Coronary artery (tissue), 2 donors: ENCODE results near the gene SLC6A15.

Experiments
- DNase-seq: peaks from one replicate; pipeline ENCODE4 v3.0.0-alpha.2; 2017; ENCODE audit warnings: low spot score
- H3K27ac ChIP-seq, 2 donors: fragments of 200-600 bp; sonication (generic); one replicate each; pipeline ENCODE4 v1.5.1; 2016 to 2019
- H3K4me3 ChIP-seq: fragments of 200-600 bp; sonication (generic); 2 replicates; pipeline ENCODE4 v1.5.1; 2016; ENCODE audit warnings: mild to moderate bottlenecking, moderate library complexity
- TF ChIP-seq, protein P1 (sequence below): fragments of 200-600 bp; sonication (generic); IDR thresholded peaks from one replicate; pipeline ENCODE4 v1.5.1; 2019; ENCODE audit warnings: antibody characterized with exemption

SLC6A15 gene

GRCh38 chr12:84911271-84912197 lies 1.1 kb downstream of the SLC6A15 start:
- H3K4me3 ChIP-seq, result peak overlapping the region; percentile 73
- DNase-seq, result no peak
- TF ChIP-seq, protein P1, sequence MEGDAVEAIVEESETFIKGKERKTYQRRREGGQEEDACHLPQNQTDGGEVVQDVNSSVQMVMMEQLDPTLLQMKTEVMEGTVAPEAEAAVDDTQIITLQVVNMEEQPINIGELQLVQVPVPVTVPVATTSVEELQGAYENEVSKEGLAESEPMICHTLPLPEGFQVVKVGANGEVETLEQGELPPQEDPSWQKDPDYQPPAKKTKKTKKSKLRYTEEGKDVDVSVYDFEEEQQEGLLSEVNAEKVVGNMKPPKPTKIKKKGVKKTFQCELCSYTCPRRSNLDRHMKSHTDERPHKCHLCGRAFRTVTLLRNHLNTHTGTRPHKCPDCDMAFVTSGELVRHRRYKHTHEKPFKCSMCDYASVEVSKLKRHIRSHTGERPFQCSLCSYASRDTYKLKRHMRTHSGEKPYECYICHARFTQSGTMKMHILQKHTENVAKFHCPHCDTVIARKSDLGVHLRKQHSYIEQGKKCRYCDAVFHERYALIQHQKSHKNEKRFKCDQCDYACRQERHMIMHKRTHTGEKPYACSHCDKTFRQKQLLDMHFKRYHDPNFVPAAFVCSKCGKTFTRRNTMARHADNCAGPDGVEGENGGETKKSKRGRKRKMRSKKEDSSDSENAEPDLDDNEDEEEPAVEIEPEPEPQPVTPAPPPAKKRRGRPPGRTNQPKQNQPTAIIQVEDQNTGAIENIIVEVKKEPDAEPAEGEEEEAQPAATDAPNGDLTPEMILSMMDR, result no peak
- no peak overlapping the region for H3K27ac ChIP-seq

DNA sequence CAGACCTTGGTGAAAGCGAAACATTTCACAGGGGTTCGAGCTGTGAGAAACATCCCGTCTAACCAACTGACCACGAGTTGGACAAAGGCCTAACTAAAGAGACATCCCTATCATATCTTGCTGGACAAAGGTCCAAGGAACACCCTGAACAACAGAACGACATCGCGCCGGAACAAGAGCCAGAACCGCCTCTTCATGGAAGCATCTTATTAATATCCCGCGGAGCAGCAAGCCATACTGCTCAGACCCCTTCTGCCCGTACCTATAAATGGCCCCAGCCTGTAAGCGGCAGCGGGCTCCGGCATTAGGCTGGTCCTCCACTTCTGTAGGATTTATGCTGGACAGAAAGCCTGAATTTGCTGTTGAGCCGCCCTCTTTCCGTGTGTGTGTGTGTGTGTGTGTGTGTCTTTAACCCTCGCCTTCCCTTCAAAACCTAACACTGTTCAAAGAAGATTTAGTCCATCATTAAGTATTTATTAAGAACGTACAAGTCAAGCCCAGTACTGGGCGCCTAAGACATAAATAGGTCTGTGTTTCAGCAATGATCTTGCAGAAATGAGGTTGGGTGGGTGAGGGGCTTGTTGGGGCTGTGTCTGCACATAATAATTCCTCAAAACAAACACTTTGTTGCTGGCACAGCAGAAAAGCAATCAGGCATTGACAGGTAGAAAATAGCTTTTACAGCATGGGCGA lies 1.9 kb downstream of the SLC6A15 start:
- no peak for DNase-seq
- H3K4me3 ChIP-seq, result peak overlapping the region; percentile 73
- no peak overlapping the region for H3K27ac ChIP-seq
- TF ChIP-seq, protein P1, result no peak

DNA sequence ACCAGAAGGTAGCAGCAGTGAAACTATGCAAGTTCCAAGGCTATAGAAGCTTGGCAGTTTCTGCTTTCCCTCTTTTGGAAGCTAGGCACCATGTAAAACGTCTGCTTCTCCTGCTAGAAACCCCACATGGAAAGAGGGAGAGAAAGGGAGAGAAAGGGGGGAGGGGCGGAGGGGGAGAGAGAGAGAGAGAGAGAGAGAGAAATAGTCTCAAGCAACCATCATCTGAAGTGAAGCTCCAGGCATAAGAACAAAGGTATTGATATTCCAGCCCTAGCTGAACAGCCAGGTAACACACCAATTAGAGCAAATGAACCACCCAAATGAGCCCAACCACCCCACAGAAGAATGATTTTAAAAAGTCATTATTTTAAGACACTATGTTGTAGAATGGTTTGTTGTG lies 8.5 kb downstream of the SLC6A15 start:
- TF ChIP-seq, protein P1, result no peak
- no peak overlapping the region for H3K4me3 ChIP-seq
- H3K27ac ChIP-seq, result no peak overlapping the region
- DNase-seq, result no peak

GRCh38 chr12:84891106-84891838 lies 21.3 kb downstream of the SLC6A15 start:
- TF ChIP-seq, protein P1, result no peak
- DNase-seq, result no peak
- H3K27ac ChIP-seq, result no peak overlapping the region

GRCh38 chr12:84889818-84890217 lies 22.8 kb downstream of the SLC6A15 start:
- TF ChIP-seq, protein P1, result no peak
- Histone ChIP-seq H3K27ac (no peak overlapping the region), H3K4me3 (no peak overlapping the region)
- no peak for DNase-seq

More at GRCh38 chr12:84891106-84891838, 21.3 kb downstream of the SLC6A15 start:
- no peak overlapping the region for H3K4me3 ChIP-seq

DNA sequence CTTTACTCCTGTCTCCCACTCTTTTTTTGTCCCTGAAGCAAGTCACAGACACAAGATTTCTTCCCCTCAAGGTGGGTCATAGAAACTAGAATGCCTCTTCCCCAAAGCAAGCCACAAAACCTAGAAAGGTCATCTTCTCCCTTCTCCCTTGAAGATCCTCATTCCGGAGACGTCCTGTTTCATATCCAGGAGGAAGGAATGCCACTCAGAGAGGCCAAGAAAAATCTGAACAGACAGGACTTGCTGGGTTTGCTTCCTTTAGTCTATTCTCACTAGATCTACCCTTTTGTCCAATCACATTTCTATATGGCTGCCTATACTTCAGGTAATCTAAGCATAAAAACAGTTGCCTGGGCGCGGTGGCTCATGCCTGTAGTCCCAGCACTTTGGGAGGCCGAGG lies 23.7 kb downstream of the SLC6A15 start:
- TF ChIP-seq, protein P1, result no peak
- DNase-seq, result no peak
- no peak overlapping the region for H3K4me3 ChIP-seq

More for the DNA sequence above, 23.7 kb downstream of the SLC6A15 start:
- no peak overlapping the region for H3K27ac ChIP-seq
